ENCODE measurements around the gene MAML3.

MAML3 gene

DNA sequence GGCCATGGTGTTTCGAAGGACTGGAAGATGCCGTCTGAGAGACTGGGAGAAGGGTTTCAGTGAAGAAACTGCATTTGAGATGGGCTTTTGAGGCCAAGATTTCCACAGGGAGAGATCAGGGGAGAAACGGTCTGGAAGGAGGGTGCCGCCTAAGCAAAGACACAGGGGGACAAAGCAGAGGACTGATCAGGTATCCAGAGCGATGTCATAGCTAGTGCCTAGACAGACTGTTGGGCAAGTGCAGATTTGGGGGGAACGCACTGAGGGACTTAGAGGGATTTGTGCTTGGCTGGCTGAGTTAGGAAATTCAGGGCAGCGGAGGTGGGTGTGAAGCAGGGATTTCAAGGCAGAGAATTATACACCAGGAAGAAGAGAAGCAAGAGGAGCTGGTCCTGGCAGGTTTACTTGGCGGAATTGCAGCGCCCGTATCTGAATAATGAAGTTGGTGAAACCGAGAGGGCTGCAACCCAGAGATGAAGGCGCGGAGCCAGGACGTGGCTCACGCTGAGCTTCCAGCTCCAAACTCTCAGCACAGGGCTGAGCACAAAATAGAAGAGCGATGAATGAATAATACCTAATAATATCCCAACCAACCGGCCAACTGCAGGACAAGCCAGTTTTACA lies 106.9 kb downstream of the MAML3 start:
- H3K4me2 ChIP-seq (ENCODE audit: insufficient read depth, low read length, poor library complexity, severe bottlenecking) = no peak overlapping the region
- no peak overlapping the region for H4K91ac ChIP-seq (ENCODE audit: low read depth, low read length, poor library complexity)
- H2AFZ ChIP-seq (ENCODE audit: low read length) = no peak overlapping the region
- H3K4ac ChIP-seq (ENCODE audit: low read length) = no peak overlapping the region
- no CpG with 5 or more reads among the region's 17 CpGs for WGBS, 2 donors (ENCODE audit: extremely low coverage in 2 of 2, insufficient read length in 2 of 2, insufficient replicate concordance in 1 of 2)
- no peak overlapping the region for H3K4me3 ChIP-seq (ENCODE audit: low read length in 2 of 2)
- no peak overlapping the region for H4K8ac ChIP-seq (ENCODE audit: low read depth, low read length)
- no peak overlapping the region for H2BK120ac ChIP-seq (ENCODE audit: low read depth, low read length)
- H3K27me3 ChIP-seq (ENCODE audit: control insufficient read depth in 3 of 3, insufficient read depth in 3 of 3, low read depth in 1 of 3, low read length in 3 of 3) = no peaks in the 10 kb centered on the region
- peak overlapping the region; percentile 15 for H3K18ac ChIP-seq (ENCODE audit: low read length)
- H3K36me3 ChIP-seq (replicated peaks in 1 of 2; ENCODE audit: control insufficient read depth in 2 of 2, insufficient read depth in 2 of 2, low read length in 2 of 2) = no peaks in the 10 kb centered on the region
- H3K27ac ChIP-seq (replicated peaks; ENCODE audit: low read length) = peak overlapping the region; percentile 55
- peaks cover 30 to 48% of the 10 kb centered on the region in 2 donors for H3K4me1 ChIP-seq (ENCODE audit: control insufficient read depth in 2 of 2, insufficient read depth in 1 of 2, low read depth in 1 of 2, low read length in 2 of 2)
- H2AK5ac ChIP-seq (ENCODE audit: low read depth, low read length) = no peak overlapping the region
- H3K9me3 ChIP-seq (replicated peaks in 1 of 2; ENCODE audit: control insufficient read depth in 2 of 2, insufficient read depth in 1 of 2, low read depth in 1 of 2, low read length in 2 of 2) = no peaks in the 10 kb centered on the region
- DNase-seq (ENCODE audit: low spot score) = no peak
- no peak overlapping the region for H3K9ac ChIP-seq (ENCODE audit: low read depth, low read length, poor library complexity)
- H3K79me1 ChIP-seq (ENCODE audit: low read depth, low read length) = no peaks in the 10 kb centered on the region
- H2BK12ac ChIP-seq (ENCODE audit: low read length) = no peak overlapping the region
- no peak overlapping the region for H2BK15ac ChIP-seq (ENCODE audit: low read length)
- no peak overlapping the region for H3K14ac ChIP-seq (ENCODE audit: low read length)
- H3K23ac ChIP-seq (ENCODE audit: low read depth, low read length, poor library complexity) = no peak overlapping the region
- no peak overlapping the region for H2BK5ac ChIP-seq (ENCODE audit: low read length)

DNA sequence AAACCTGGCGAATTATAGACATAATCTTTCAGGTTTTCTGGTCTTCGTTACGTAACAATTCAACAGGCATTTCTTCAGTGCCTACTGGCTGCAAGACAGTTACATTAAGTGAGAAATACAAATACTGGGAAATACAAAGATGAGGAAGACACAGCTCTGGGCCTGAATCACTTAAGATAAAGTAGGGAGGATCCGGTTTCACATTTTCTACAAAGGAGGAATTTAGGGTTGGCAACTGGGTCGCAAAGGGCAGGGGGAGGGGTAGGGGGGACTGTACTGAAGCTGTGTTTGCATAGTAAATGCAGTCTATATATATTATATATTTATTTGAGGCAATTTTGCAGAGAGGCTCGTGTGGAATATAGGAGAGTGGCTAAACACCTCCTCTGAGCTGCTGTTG lies 107.4 kb downstream of the MAML3 start:
- peak overlapping the region; percentile 55 for H3K27ac ChIP-seq (replicated peaks; ENCODE audit: low read length)

DNA sequence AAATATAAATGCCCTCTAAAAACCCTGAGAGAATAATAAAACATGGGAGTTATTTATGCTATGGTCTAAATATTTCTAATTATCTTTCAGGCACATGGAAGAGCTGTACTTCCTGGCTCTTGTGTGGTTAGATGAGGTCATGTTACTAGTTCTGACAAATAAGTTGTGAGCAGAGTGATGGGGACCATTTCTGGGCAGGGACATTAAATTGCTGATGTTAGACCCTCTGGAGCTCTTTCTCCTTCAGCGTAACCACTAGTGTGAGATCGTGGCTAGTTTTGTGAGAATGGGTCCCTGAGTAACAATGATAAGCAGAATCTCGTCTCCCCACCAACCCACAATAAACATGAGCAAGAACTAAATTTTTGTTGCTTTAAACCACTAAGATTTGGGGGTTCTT lies 108.0 kb downstream of the MAML3 start:
- Histone ChIP-seq H3K27me3 (ENCODE audit: control insufficient read depth in 3 of 3, insufficient read depth in 3 of 3, low read depth in 1 of 3, low read length in 3 of 3) (no peaks in the 10 kb centered on the region), H2BK15ac (ENCODE audit: low read length) (no peak overlapping the region), H4K91ac (ENCODE audit: low read depth, low read length, poor library complexity) (no peak overlapping the region), H2BK120ac (ENCODE audit: low read depth, low read length) (no peak overlapping the region), H3K36me3 (replicated peaks in 1 of 2; ENCODE audit: control insufficient read depth in 2 of 2, insufficient read depth in 2 of 2, low read length in 2 of 2) (no peaks in the 10 kb centered on the region), H2AK5ac (ENCODE audit: low read depth, low read length) (no peak overlapping the region), H3K23ac (ENCODE audit: low read depth, low read length, poor library complexity) (no peak overlapping the region), H3K4me1 (ENCODE audit: control insufficient read depth in 2 of 2, insufficient read depth in 1 of 2, low read depth in 1 of 2, low read length in 2 of 2) (peaks cover 30 to 48% of the 10 kb centered on the region in 2 donors), H3K9ac (ENCODE audit: low read depth, low read length, poor library complexity) (no peak overlapping the region), H3K18ac (ENCODE audit: low read length) (peak overlapping the region; percentile 20), H3K4me2 (ENCODE audit: insufficient read depth, low read length, poor library complexity, severe bottlenecking) (no peak overlapping the region), H3K4me3 (ENCODE audit: low read length in 2 of 2) (no peak overlapping the region), H3K14ac (ENCODE audit: low read length) (no peak overlapping the region), H2BK5ac (ENCODE audit: low read length) (no peak overlapping the region), H3K79me1 (ENCODE audit: low read depth, low read length) (no peaks in the 10 kb centered on the region), H4K8ac (ENCODE audit: low read depth, low read length) (no peak overlapping the region), H3K4ac (ENCODE audit: low read length) (no peak overlapping the region), H3K9me3 (replicated peaks in 1 of 2; ENCODE audit: control insufficient read depth in 2 of 2, insufficient read depth in 1 of 2, low read depth in 1 of 2, low read length in 2 of 2) (no peaks in the 10 kb centered on the region), H2BK12ac (ENCODE audit: low read length) (no peak overlapping the region), H3K27ac (replicated peaks; ENCODE audit: low read length) (no peak overlapping the region), H2AFZ (ENCODE audit: low read length) (no peak overlapping the region)
- WGBS, 2 donors (ENCODE audit: extremely low coverage in 2 of 2, insufficient read length in 2 of 2, insufficient replicate concordance in 1 of 2) = no CpG with 5 or more reads among the region's 3 CpGs
- DNase-seq (ENCODE audit: low spot score) = no peak

More for the DNA sequence above, 107.4 kb downstream of the MAML3 start:
- peaks cover 30 to 48% of the 10 kb centered on the region in 2 donors for H3K4me1 ChIP-seq (ENCODE audit: control insufficient read depth in 2 of 2, insufficient read depth in 1 of 2, low read depth in 1 of 2, low read length in 2 of 2)
- H2BK12ac ChIP-seq (ENCODE audit: low read length) = no peak overlapping the region
- H3K14ac ChIP-seq (ENCODE audit: low read length) = no peak overlapping the region
- H4K8ac ChIP-seq (ENCODE audit: low read depth, low read length) = no peak overlapping the region
- H3K9me3 ChIP-seq (replicated peaks in 1 of 2; ENCODE audit: control insufficient read depth in 2 of 2, insufficient read depth in 1 of 2, low read depth in 1 of 2, low read length in 2 of 2) = no peaks in the 10 kb centered on the region
- WGBS, 2 donors (ENCODE audit: extremely low coverage in 2 of 2, insufficient read length in 2 of 2, insufficient replicate concordance in 1 of 2) = no CpG with 5 or more reads among the region's 6 CpGs
- no peaks in the 10 kb centered on the region for H3K79me1 ChIP-seq (ENCODE audit: low read depth, low read length)
- H3K23ac ChIP-seq (ENCODE audit: low read depth, low read length, poor library complexity) = no peak overlapping the region
- H3K4ac ChIP-seq (ENCODE audit: low read length) = no peak overlapping the region
- DNase-seq (ENCODE audit: low spot score) = no peak
- no peak overlapping the region for H4K91ac ChIP-seq (ENCODE audit: low read depth, low read length, poor library complexity)
- no peak overlapping the region for H2BK120ac ChIP-seq (ENCODE audit: low read depth, low read length)
- H2AK5ac ChIP-seq (ENCODE audit: low read depth, low read length) = no peak overlapping the region
- no peak overlapping the region for H2BK15ac ChIP-seq (ENCODE audit: low read length)
- no peaks in the 10 kb centered on the region for H3K36me3 ChIP-seq (replicated peaks in 1 of 2; ENCODE audit: control insufficient read depth in 2 of 2, insufficient read depth in 2 of 2, low read length in 2 of 2)
- H3K9ac ChIP-seq (ENCODE audit: low read depth, low read length, poor library complexity) = no peak overlapping the region
- H3K4me3 ChIP-seq (ENCODE audit: low read length in 2 of 2) = no peak overlapping the region
- no peak overlapping the region for H3K4me2 ChIP-seq (ENCODE audit: insufficient read depth, low read length, poor library complexity, severe bottlenecking)
- H2AFZ ChIP-seq (ENCODE audit: low read length) = no peak overlapping the region
- H3K27me3 ChIP-seq (ENCODE audit: control insufficient read depth in 3 of 3, insufficient read depth in 3 of 3, low read depth in 1 of 3, low read length in 3 of 3) = no peaks in the 10 kb centered on the region
- no peak overlapping the region for H3K18ac ChIP-seq (ENCODE audit: low read length)
- no peak overlapping the region for H2BK5ac ChIP-seq (ENCODE audit: low read length)

DNA sequence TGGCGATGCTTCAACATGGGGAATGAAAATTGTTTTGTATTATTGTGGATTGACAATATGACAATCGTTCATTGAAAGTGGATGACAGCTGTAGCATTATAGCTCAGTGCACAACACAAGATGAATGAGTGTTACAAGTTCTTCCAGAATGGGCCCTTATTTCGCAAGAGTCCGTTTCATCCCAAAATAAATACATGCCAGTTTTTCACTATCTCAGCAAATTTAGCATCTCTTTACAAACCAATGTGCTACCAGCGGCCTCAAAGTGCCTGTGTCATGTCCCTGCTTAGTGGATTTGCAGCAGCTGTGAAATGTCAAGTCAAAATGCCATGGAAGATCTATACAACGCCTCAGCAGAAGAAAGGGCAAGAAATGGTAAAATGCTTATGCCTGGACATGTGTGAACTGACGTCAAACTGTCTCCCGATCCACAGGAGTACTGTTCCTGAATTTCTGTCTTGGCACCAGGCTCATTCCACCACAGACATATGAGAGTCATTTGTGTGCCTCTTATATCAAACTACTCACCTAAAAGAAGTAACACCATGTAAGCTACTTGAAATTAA lies 109.6 kb downstream of the MAML3 start:
- Histone ChIP-seq H3K4me3 (ENCODE audit: low read length in 2 of 2) (no peak overlapping the region), H2BK15ac (ENCODE audit: low read length) (no peak overlapping the region), H3K79me1 (ENCODE audit: low read depth, low read length) (no peaks in the 10 kb centered on the region), H4K91ac (ENCODE audit: low read depth, low read length, poor library complexity) (no peak overlapping the region), H2BK12ac (ENCODE audit: low read length) (no peak overlapping the region), H4K8ac (ENCODE audit: low read depth, low read length) (no peak overlapping the region), H3K14ac (ENCODE audit: low read length) (no peak overlapping the region), H3K27me3 (ENCODE audit: control insufficient read depth in 3 of 3, insufficient read depth in 3 of 3, low read depth in 1 of 3, low read length in 3 of 3) (no peaks in the 10 kb centered on the region), H3K36me3 (replicated peaks in 1 of 2; ENCODE audit: control insufficient read depth in 2 of 2, insufficient read depth in 2 of 2, low read length in 2 of 2) (no peaks in the 10 kb centered on the region), H3K4me1 (ENCODE audit: control insufficient read depth in 2 of 2, insufficient read depth in 1 of 2, low read depth in 1 of 2, low read length in 2 of 2) (peaks cover 25 to 37% of the 10 kb centered on the region in 2 donors), H3K23ac (ENCODE audit: low read depth, low read length, poor library complexity) (no peak overlapping the region), H2AK5ac (ENCODE audit: low read depth, low read length) (no peak overlapping the region), H3K9me3 (replicated peaks in 1 of 2; ENCODE audit: control insufficient read depth in 2 of 2, insufficient read depth in 1 of 2, low read depth in 1 of 2, low read length in 2 of 2) (no peaks in the 10 kb centered on the region), H3K27ac (replicated peaks; ENCODE audit: low read length) (no peak overlapping the region), H2BK120ac (ENCODE audit: low read depth, low read length) (no peak overlapping the region), H2BK5ac (ENCODE audit: low read length) (no peak overlapping the region), H2AFZ (ENCODE audit: low read length) (no peak overlapping the region), H3K4me2 (ENCODE audit: insufficient read depth, low read length, poor library complexity, severe bottlenecking) (no peak overlapping the region), H3K4ac (ENCODE audit: low read length) (no peak overlapping the region), H3K18ac (ENCODE audit: low read length) (no peak overlapping the region), H3K9ac (ENCODE audit: low read depth, low read length, poor library complexity) (no peak overlapping the region)
- WGBS, 2 donors (ENCODE audit: extremely low coverage in 2 of 2, insufficient read length in 2 of 2, insufficient replicate concordance in 1 of 2) = no CpG with 5 or more reads among the region's 8 CpGs
- no peak for DNase-seq (ENCODE audit: low spot score)
